IMR-90 (cell line): ENCODE data around the gene CHRNA5. TPM values are rescaled to one million over a fixed set of nuclear protein-coding genes. Genes with fewer than 3 reads are reported as not detected.

Source experiments
- ATAC-seq: fragments of 200-7000 bp; cut with Tn5 transposase; 2 replicates; pipeline ENCODE4 v1.9.1; 2020; ENCODE audit warnings: low read depth, mild to moderate bottlenecking, moderate library complexity
- BruUV-seq: library from RNA; stranded (reverse); fragments of 400-500 nt; replicated peaks from 2 replicates; lab custom pipeline; 2021; lab: Mats Ljungman, UMichigan
- CTCF ChIA-PET: fragments of 300-600 bp; formaldehyde crosslinking; extraction: SDS; loops from one replicate; lab custom pipeline; 2021; ENCODE audit warnings: antibody characterized with exemption; lab: Yijun Ruan, JAX
- POLR2A ChIA-PET: fragments of 300-600 bp; sonication (Branson Sonifier 250); formaldehyde crosslinking; loops from one replicate; lab custom pipeline; 2022; ENCODE audit warnings: antibody characterized with exemption; ENCODE audit not compliant: unreplicated experiment; lab: Charles Lee
- DNase-seq: peaks from one replicate; pipeline ENCODE4 v3.0.0; 2013
- H2AFZ ChIP-seq: replicated peaks from 2 replicates; pipeline ENCODE3; 2013; ENCODE audit warnings: low read length, mild to moderate bottlenecking; ENCODE audit not compliant: poor library complexity
- H2AK5ac ChIP-seq: 2 replicates; pipeline ENCODE4 v1.6.1; 2013; ENCODE audit warnings: low read depth, low read length, inconsistent platforms
- H2AK9ac ChIP-seq: replicated peaks from 2 replicates; pipeline ENCODE3; 2013; ENCODE audit warnings: mild to moderate bottlenecking, low read depth, low read length, moderate library complexity; ENCODE audit not compliant: poor library complexity
- H2BK120ac ChIP-seq: 2 replicates; pipeline ENCODE4 v1.6.1; 2013; ENCODE audit warnings: low read depth, low read length, inconsistent platforms
- H2BK15ac ChIP-seq: 3 replicates; pipeline ENCODE4 v1.6.1; 2013; ENCODE audit warnings: low read depth, low read length, inconsistent platforms
- H2BK20ac ChIP-seq: 2 replicates; pipeline ENCODE4 v1.6.1; 2013; ENCODE audit warnings: low read depth, mild to moderate bottlenecking, inconsistent platforms, low read length, moderate library complexity
- H2BK5ac ChIP-seq: 2 replicates; pipeline ENCODE4 v1.6.1; 2013; ENCODE audit warnings: mild to moderate bottlenecking, low read depth, low read length, inconsistent platforms; ENCODE audit not compliant: poor library complexity, severe bottlenecking
- H3K14ac ChIP-seq: replicated peaks from 2 replicates; pipeline ENCODE4 v1.6.1; 2013; ENCODE audit warnings: low read depth, low read length, inconsistent platforms
- H3K18ac ChIP-seq: 2 replicates; pipeline ENCODE4 v1.6.1; 2013; ENCODE audit warnings: low read depth, low read length, control low read depth
- H3K23ac ChIP-seq: 2 replicates; pipeline ENCODE4 v1.6.1; 2013; ENCODE audit warnings: low read depth, low read length, inconsistent platforms
- H3K27ac ChIP-seq: 2 replicates; pipeline ENCODE4 v1.5.1; 2013; ENCODE audit warnings: mild to moderate bottlenecking, control low read depth, low read length; ENCODE audit not compliant: insufficient read depth
- H3K27me3 ChIP-seq: 2 replicates; pipeline ENCODE4 v1.6.1; 2013; ENCODE audit warnings: low read length; ENCODE audit not compliant: control insufficient read depth, insufficient read depth
- H3K36me3 ChIP-seq: 2 replicates; pipeline ENCODE4 v1.6.1; 2013; ENCODE audit warnings: low read length, mixed read lengths; ENCODE audit not compliant: control insufficient read depth, insufficient read depth
- H3K4ac ChIP-seq: 2 replicates; pipeline ENCODE4 v1.6.1; 2013; ENCODE audit warnings: low read depth, low read length, inconsistent platforms
- H3K4me1 ChIP-seq: 2 replicates; pipeline ENCODE4 v1.6.1; 2013; ENCODE audit warnings: low read length, mixed read lengths; ENCODE audit not compliant: control insufficient read depth, insufficient read depth
- H3K4me2 ChIP-seq: 2 replicates; pipeline ENCODE4 v1.6.1; 2013; ENCODE audit warnings: low read depth, mild to moderate bottlenecking, control low read depth, low read length, moderate library complexity
- H3K4me3 ChIP-seq: 2 replicates; pipeline ENCODE4 v1.5.1; 2013; ENCODE audit warnings: low read depth, mild to moderate bottlenecking, control low read depth, low read length, moderate library complexity; ENCODE audit not compliant: insufficient read depth
- H3K56ac ChIP-seq: 2 replicates; pipeline ENCODE4 v1.6.1; 2013; ENCODE audit warnings: low read length, inconsistent platforms; ENCODE audit not compliant: insufficient read depth; ENCODE audit errors: extremely low read depth
- H3K79me1 ChIP-seq, 2 experiments: 2 replicates each; pipeline ENCODE4 v1.6.1; 2013; ENCODE audit warnings: low read length in 2 of 2, inconsistent platforms in 1 of 2, low read depth in 1 of 2
- H3K9ac ChIP-seq: 2 replicates; pipeline ENCODE4 v1.6.1; 2013; ENCODE audit warnings: low read depth, low read length, control low read depth
- H3K9me1 ChIP-seq: 2 replicates; pipeline ENCODE4 v1.6.1; 2013; ENCODE audit warnings: low read length, inconsistent platforms; ENCODE audit not compliant: insufficient read depth
- H3K9me3 ChIP-seq: 2 replicates; pipeline ENCODE4 v1.6.1; 2013; ENCODE audit warnings: low read length; ENCODE audit not compliant: control insufficient read depth, insufficient read depth
- H4K20me1 ChIP-seq: 2 replicates; pipeline ENCODE4 v1.6.1; 2013; ENCODE audit warnings: low read length, inconsistent platforms; ENCODE audit not compliant: insufficient read depth
- H4K5ac ChIP-seq: 2 replicates; pipeline ENCODE4 v1.6.1; 2013; ENCODE audit warnings: mild to moderate bottlenecking, low read depth, low read length, control low read depth
- H4K8ac ChIP-seq, 2 experiments: 2 replicates each; pipeline ENCODE4 v1.6.1; 2013; ENCODE audit warnings: low read depth in 2 of 2, low read length in 2 of 2, control low read depth in 1 of 2, inconsistent platforms in 1 of 2
- H4K91ac ChIP-seq: 2 replicates; pipeline ENCODE4 v1.6.1; 2013; ENCODE audit warnings: low read depth, low read length, inconsistent platforms; ENCODE audit not compliant: insufficient read depth
- BHLHE40 ChIP-seq: fragments of 150-350 bp; IDR thresholded peaks from 2 replicates; pipeline ENCODE4 v1.6.1; 2016; ENCODE audit warnings: mild to moderate bottlenecking, low read depth, low read length
- CEBPB ChIP-seq: IDR thresholded peaks from 2 replicates; pipeline ENCODE4 v1.6.1; 2012; ENCODE audit warnings: low read depth, low read length, improper control_type of control experiment
- CHD1 ChIP-seq: IDR thresholded peaks from 2 replicates; pipeline ENCODE4 v1.6.1; 2012; ENCODE audit warnings: low read depth, low read length, improper control_type of control experiment
- ELK1 ChIP-seq: fragments of 150-350 bp; IDR thresholded peaks from 2 replicates; pipeline ENCODE4 v1.6.1; 2016; ENCODE audit warnings: low read depth, mild to moderate bottlenecking, low read length, moderate library complexity, borderline replicate concordance
- FOS ChIP-seq: fragments of 150-350 bp; IDR thresholded peaks from 2 replicates; pipeline ENCODE4 v1.6.1; 2016; ENCODE audit warnings: low read depth, low read length
- MAFK ChIP-seq: IDR thresholded peaks from 2 replicates; pipeline ENCODE4 v1.6.1; 2012; ENCODE audit warnings: low read depth, low read length, improper control_type of control experiment
- MAZ ChIP-seq: IDR thresholded peaks from 2 replicates; pipeline ENCODE4 v1.6.1; 2012; ENCODE audit warnings: low read depth, mild to moderate bottlenecking, low read length, improper control_type of control experiment, moderate library complexity, borderline replicate concordance
- MXI1 ChIP-seq: IDR thresholded peaks from 2 replicates; pipeline ENCODE4 v1.6.1; 2012; ENCODE audit warnings: low read depth, mild to moderate bottlenecking, low read length, moderate library complexity, borderline replicate concordance
- NFE2L2 ChIP-seq: fragments of 150-350 bp; IDR thresholded peaks from 2 replicates; pipeline ENCODE4 v1.6.1; 2016; ENCODE audit warnings: low read depth, mild to moderate bottlenecking, low read length
- POLR2A ChIP-seq: IDR thresholded peaks from 2 replicates; pipeline ENCODE4 v1.6.1; 2012; ENCODE audit warnings: mild to moderate bottlenecking, low read depth, low read length
- RAD21 ChIP-seq: IDR thresholded peaks from 2 replicates; pipeline ENCODE4 v1.6.1; 2012; ENCODE audit warnings: low read length, improper control_type of control experiment
- RCOR1 ChIP-seq: IDR thresholded peaks from 2 replicates; pipeline ENCODE4 v1.6.1; 2012; ENCODE audit warnings: mild to moderate bottlenecking, low read length, improper control_type of control experiment; ENCODE audit not compliant: insufficient replicate concordance
- RFX5 ChIP-seq: IDR thresholded peaks from 2 replicates; pipeline ENCODE4 v1.8.0; 2012; ENCODE audit warnings: low read depth, mild to moderate bottlenecking, low read length, moderate library complexity
- SMC3 ChIP-seq: fragments of 150-350 bp; IDR thresholded peaks from 2 replicates; pipeline ENCODE4 v1.6.1; 2016; ENCODE audit warnings: low read depth, mild to moderate bottlenecking, antibody characterized with exemption, low read length, moderate library complexity
- USF2 ChIP-seq: fragments of 150-350 bp; IDR thresholded peaks from 2 replicates; pipeline ENCODE4 v1.6.1; 2017; ENCODE audit warnings: mild to moderate bottlenecking, antibody characterized with exemption, low read length, low read depth
- WGBS, 2 experiments: methylation state at CpG; one replicate each; pipeline versions ENCODE4 v1.1.5 to v1.1.7; 2013; ENCODE audit warnings: missing lambda C conversion rate in 2 of 2; ENCODE audit not compliant: insufficient read length in 1 of 2; ENCODE audit errors: extremely low coverage in 2 of 2; 5-methylcytosine and 5-hydroxymethylcytosine counted together
- dilution Hi-C: fragments of 300-500 bp; cut with HindIII; formaldehyde crosslinking; loops from one replicate; pipeline ENCODE4 v1.14.3; 2018; ENCODE audit warnings: low sequenced_read_pairs; ENCODE audit not compliant: unreplicated experiment
- in situ Hi-C: fragments of 300-500 bp; cut with MboI; formaldehyde crosslinking; loops from 3 replicates; pipeline ENCODE4 v1.14.3; 2019; ENCODE audit warnings: low sequenced_read_pairs, inconsistent platforms, mixed read lengths
- intact Hi-C: fragments of 100-400 bp; cut with micrococcal nuclease; formaldehyde crosslinking; loops from 2 replicates; pipeline ENCODE4 v1.10.0; 2022
- polyA plus RNA-seq, 3 experiments: library from polyadenylated mRNA; depleted of rRNA; stranded (reverse); fragments of >200 nt; gene quantifications; 2 replicates each; pipeline ENCODE4 v1.2.3, GENCODE V29; 2012; ENCODE audit warnings: low replicate concordance in 1 of 3
- total RNA-seq: library from RNA; depleted of rRNA; stranded (reverse); fragments of >200 nt; gene quantifications from 2 replicates; pipeline ENCODE4 v1.2.3, GENCODE V29; 2012
- TF ChIP-seq, protein P1 (sequence below): conservative IDR thresholded peaks from 2 replicates; pipeline ENCODE4 v1.5.1; 2012; ENCODE audit warnings: mild to moderate bottlenecking, low read depth, low read length, improper control_type of control experiment

CHRNA5 gene
- total and polyA plus RNA-seq, 2 of the 4 experiments (the other 2 are of a cell fraction), result 0.54 to 0.94 TPM

DNA sequence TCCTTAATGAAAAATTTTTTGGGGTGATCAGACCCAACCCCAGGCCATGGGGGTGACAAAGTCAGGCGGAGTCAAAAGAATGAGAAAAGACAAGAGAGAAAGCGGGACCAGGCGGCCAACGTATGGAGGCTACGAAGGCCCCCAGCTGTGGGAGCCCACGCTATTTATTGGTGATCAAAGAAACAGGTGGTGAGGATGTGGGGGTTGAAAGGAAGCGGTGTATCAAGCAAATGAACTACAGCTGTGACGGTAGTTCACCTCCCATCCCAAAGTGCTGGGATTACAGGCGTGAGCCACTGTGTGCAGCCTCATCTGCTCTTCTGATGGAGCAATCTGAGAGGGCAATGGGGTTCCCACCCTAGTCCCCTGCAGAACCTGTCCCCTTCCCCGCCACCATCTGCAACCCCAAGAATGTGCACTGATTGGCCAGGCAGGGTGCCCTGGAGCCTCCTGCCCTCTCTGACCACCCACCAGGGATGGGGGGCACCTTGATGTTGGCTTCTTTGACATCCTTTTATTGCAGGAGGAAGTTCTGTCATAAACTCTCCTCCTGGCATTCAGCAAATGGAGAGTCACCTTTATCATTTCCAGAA, 56.6 kb downstream of the CHRNA5 start:
- no peak overlapping the region for H3K4me2 ChIP-seq
- no peak overlapping the region for H3K23ac ChIP-seq
- H3K27me3 ChIP-seq, result peaks cover 67% of the 10 kb centered on the region
- BruUV-seq, result no TSS peak
- no peak overlapping the region for H3K56ac ChIP-seq
- no peak overlapping the region for H2AFZ ChIP-seq
- intact Hi-C loops, result no loop called here
- H3K18ac ChIP-seq, result no peak overlapping the region
- no peak overlapping the region for H2BK20ac ChIP-seq
- DNase-seq (no peak), ATAC-seq (no peak)
- H4K20me1 ChIP-seq, result peaks cover 6% of the 10 kb centered on the region
- CTCF ChIA-PET, result no interaction called here
- H3K79me1 ChIP-seq, result no peaks in the 10 kb centered on the region
- no peak overlapping the region for H2BK120ac ChIP-seq
- no peak overlapping the region for H2BK15ac ChIP-seq
- H3K4me1 ChIP-seq, result no peaks in the 10 kb centered on the region
- dilution Hi-C loops, result no loop called here
- H3K14ac ChIP-seq, result no peak overlapping the region
- no peak overlapping the region for H2BK5ac ChIP-seq
- no peak overlapping the region for H3K4ac ChIP-seq
- POLR2A ChIA-PET, result no interaction called here
- WGBS, 2 experiments, result 86% methylated on average over 5 of the region's 10 CpGs; no CpG with 5 or more reads in 1 of the 2 experiments
- H3K9me1 ChIP-seq, result no peaks in the 10 kb centered on the region
- no peaks in the 10 kb centered on the region for H3K9me3 ChIP-seq
- H3K27ac ChIP-seq, result no peak overlapping the region
- no peak overlapping the region for H2AK5ac ChIP-seq
- no peak overlapping the region for H3K4me3 ChIP-seq
- H3K9ac ChIP-seq, result no peak overlapping the region
- H2AK9ac ChIP-seq, result no peak overlapping the region
- H3K36me3 ChIP-seq, result no peaks in the 10 kb centered on the region
- no peak overlapping the region for H4K8ac ChIP-seq
- no peak overlapping the region for H4K91ac ChIP-seq
- no peak for TF ChIP-seq MXI1
- no peak for TF ChIP-seq FOS
- TF ChIP-seq MAFK, result no peak
- TF ChIP-seq ELK1, result no peak
- TF ChIP-seq POLR2A, result no peak
- no peak for TF ChIP-seq CHD1
- no peak for TF ChIP-seq NFE2L2
- no peak for TF ChIP-seq BHLHE40
- no peak for TF ChIP-seq RFX5
- no peak for TF ChIP-seq SMC3
- no peak for TF ChIP-seq MAZ
- TF ChIP-seq RAD21, result no peak
- TF ChIP-seq, protein P1, sequence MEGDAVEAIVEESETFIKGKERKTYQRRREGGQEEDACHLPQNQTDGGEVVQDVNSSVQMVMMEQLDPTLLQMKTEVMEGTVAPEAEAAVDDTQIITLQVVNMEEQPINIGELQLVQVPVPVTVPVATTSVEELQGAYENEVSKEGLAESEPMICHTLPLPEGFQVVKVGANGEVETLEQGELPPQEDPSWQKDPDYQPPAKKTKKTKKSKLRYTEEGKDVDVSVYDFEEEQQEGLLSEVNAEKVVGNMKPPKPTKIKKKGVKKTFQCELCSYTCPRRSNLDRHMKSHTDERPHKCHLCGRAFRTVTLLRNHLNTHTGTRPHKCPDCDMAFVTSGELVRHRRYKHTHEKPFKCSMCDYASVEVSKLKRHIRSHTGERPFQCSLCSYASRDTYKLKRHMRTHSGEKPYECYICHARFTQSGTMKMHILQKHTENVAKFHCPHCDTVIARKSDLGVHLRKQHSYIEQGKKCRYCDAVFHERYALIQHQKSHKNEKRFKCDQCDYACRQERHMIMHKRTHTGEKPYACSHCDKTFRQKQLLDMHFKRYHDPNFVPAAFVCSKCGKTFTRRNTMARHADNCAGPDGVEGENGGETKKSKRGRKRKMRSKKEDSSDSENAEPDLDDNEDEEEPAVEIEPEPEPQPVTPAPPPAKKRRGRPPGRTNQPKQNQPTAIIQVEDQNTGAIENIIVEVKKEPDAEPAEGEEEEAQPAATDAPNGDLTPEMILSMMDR, result no peak
- TF ChIP-seq CEBPB, result no peak
- no peak for TF ChIP-seq USF2
- no peak for TF ChIP-seq RCOR1
- in situ Hi-C loops, result no loop called here
- H4K5ac ChIP-seq, result no peak overlapping the region
